H9 (cell line): Measurements from ENCODE around the gene CIT. TPM values are rescaled to one million over a fixed set of nuclear protein-coding genes. Genes with fewer than 3 reads are reported as not detected.

ENCODE experiments used
- DNase-seq: peaks from one replicate; pipeline ENCODE4 v3.0.0-alpha.2; 2017
- H2AFZ ChIP-seq: one replicate; pipeline ENCODE4 v1.6.1; 2013; ENCODE audit warnings: mild to moderate bottlenecking, low read length, control low read depth, moderate library complexity
- H2AK5ac ChIP-seq: 2 replicates; pipeline ENCODE4 v1.6.1; 2013; ENCODE audit warnings: low read length, control low read depth, mixed read lengths; ENCODE audit not compliant: insufficient read length
- H2BK120ac ChIP-seq: one replicate; pipeline ENCODE4 v1.6.1; 2013; ENCODE audit warnings: low read depth, mild to moderate bottlenecking, low read length, control low read depth, inconsistent platforms; ENCODE audit not compliant: poor library complexity, severe bottlenecking
- H2BK12ac ChIP-seq: 2 replicates; pipeline ENCODE4 v1.6.1; 2013; ENCODE audit warnings: low read length, control low read depth, mixed read lengths, low read depth; ENCODE audit not compliant: insufficient read length
- H2BK15ac ChIP-seq: 2 replicates; pipeline ENCODE4 v1.6.1; 2013; ENCODE audit warnings: low read depth, low read length, control low read depth
- H2BK20ac ChIP-seq: one replicate; pipeline ENCODE4 v1.6.1; 2013; ENCODE audit warnings: low read depth, mild to moderate bottlenecking, low read length, control low read depth, inconsistent platforms; ENCODE audit not compliant: poor library complexity, severe bottlenecking
- H2BK5ac ChIP-seq: 2 replicates; pipeline ENCODE4 v1.6.1; 2013; ENCODE audit warnings: low read length, control low read depth, mixed read lengths; ENCODE audit not compliant: insufficient read length
- H3K14ac ChIP-seq: 2 replicates; pipeline ENCODE4 v1.6.1; 2013; ENCODE audit warnings: low read length, control low read depth; ENCODE audit not compliant: insufficient read depth
- H3K18ac ChIP-seq: 2 replicates; pipeline ENCODE4 v1.6.1; 2013; ENCODE audit warnings: low read depth, mild to moderate bottlenecking, mixed read lengths, low read length, control low read depth; ENCODE audit not compliant: insufficient read length
- H3K23ac ChIP-seq: 2 replicates; pipeline ENCODE4 v1.6.1; 2013; ENCODE audit warnings: low read length, control low read depth, mixed read lengths, low read depth; ENCODE audit not compliant: insufficient read length
- H3K23me2 ChIP-seq: 2 replicates; pipeline ENCODE4 v1.6.1; 2013; ENCODE audit warnings: low read depth, mild to moderate bottlenecking, mixed read lengths, low read length, control low read depth; ENCODE audit not compliant: insufficient read length, poor library complexity, severe bottlenecking
- H3K27ac ChIP-seq: 2 replicates; pipeline ENCODE4 v1.5.1; 2013; ENCODE audit warnings: low read length, control low read depth, mixed read lengths, low read depth; ENCODE audit not compliant: insufficient read length
- H3K27me3 ChIP-seq: 2 replicates; pipeline ENCODE4 v1.6.1; 2013; ENCODE audit warnings: low read length, control low read depth, inconsistent platforms; ENCODE audit not compliant: insufficient read depth
- H3K4ac ChIP-seq: 2 replicates; pipeline ENCODE4 v1.6.1; 2013; ENCODE audit warnings: low read depth, mild to moderate bottlenecking, control low read depth, inconsistent platforms, low read length, moderate library complexity
- H3K4me1 ChIP-seq: 2 replicates; pipeline ENCODE4 v1.6.1; 2013; ENCODE audit warnings: low read length, control low read depth, inconsistent platforms; ENCODE audit not compliant: insufficient read depth
- H3K4me2 ChIP-seq: 2 replicates; pipeline ENCODE4 v1.6.1; 2013; ENCODE audit warnings: low read length, control low read depth, mixed read lengths; ENCODE audit not compliant: insufficient read length, insufficient read depth
- H3K56ac ChIP-seq: 2 replicates; pipeline ENCODE4 v1.6.1; 2013; ENCODE audit warnings: low read depth, mild to moderate bottlenecking, mixed read lengths, low read length, control low read depth; ENCODE audit not compliant: insufficient read length
- H3K79me1 ChIP-seq: 2 replicates; pipeline ENCODE4 v1.6.1; 2013; ENCODE audit warnings: low read depth, mild to moderate bottlenecking, moderate library complexity, low read length, control low read depth, inconsistent platforms; ENCODE audit not compliant: insufficient read depth, poor library complexity, severe bottlenecking
- H3K79me2 ChIP-seq: 2 replicates; pipeline ENCODE4 v1.6.1; 2013; ENCODE audit warnings: low read length, control low read depth, inconsistent platforms; ENCODE audit not compliant: insufficient read depth
- H3K9ac ChIP-seq: 2 replicates; pipeline ENCODE4 v1.6.1; 2013; ENCODE audit warnings: low read length, control low read depth, mixed read lengths; ENCODE audit not compliant: insufficient read length; ENCODE audit errors: extremely low read depth
- H3K9me3 ChIP-seq: one replicate; pipeline ENCODE4 v1.6.1; 2013; ENCODE audit warnings: low read depth, low read length, inconsistent platforms; ENCODE audit not compliant: control insufficient read depth
- H3T11ph ChIP-seq: one replicate; pipeline ENCODE4 v1.6.1; 2013; ENCODE audit warnings: mild to moderate bottlenecking, low read length, control low read depth, inconsistent platforms
- H4K20me1 ChIP-seq: one replicate; pipeline ENCODE4 v1.6.1; 2013; ENCODE audit not compliant: control insufficient read depth, insufficient read length, insufficient read depth
- H4K5ac ChIP-seq: 2 replicates; pipeline ENCODE4 v1.6.1; 2013; ENCODE audit warnings: low read depth, mild to moderate bottlenecking, mixed read lengths, low read length, control low read depth; ENCODE audit not compliant: insufficient read length
- H4K8ac ChIP-seq: replicated peaks from 2 replicates; pipeline ENCODE4 v1.6.1; 2013; ENCODE audit warnings: low read length, control low read depth, mixed read lengths, low read depth; ENCODE audit not compliant: insufficient read length
- H4K91ac ChIP-seq: 2 replicates; pipeline ENCODE4 v1.6.1; 2013; ENCODE audit warnings: low read depth, mild to moderate bottlenecking, moderate library complexity, mixed read lengths, low read length, control low read depth; ENCODE audit not compliant: insufficient read length
- H3K27ac Mint-ChIP-seq, 3 experiments: 2 replicates in 2 of 3; 3 replicates in 1 of 3; pipeline ENCODE4 v1.8.0; 2020 to 2021; ENCODE audit warnings: mixed read lengths in 3 of 3, mild to moderate bottlenecking in 1 of 3, moderate library complexity in 1 of 3
- H3K27me3 Mint-ChIP-seq: 2 replicates; pipeline ENCODE4 v1.8.0; 2021; ENCODE audit warnings: low read depth, mild to moderate bottlenecking, moderate library complexity, mixed read lengths
- H3K36me3 Mint-ChIP-seq, 3 experiments: 2 replicates in 2 of 3; 3 replicates in 1 of 3; pipeline ENCODE4 v1.8.0; 2020 to 2021; ENCODE audit warnings: low read depth in 3 of 3, mixed read lengths in 3 of 3; ENCODE audit not compliant: insufficient read depth in 1 of 3
- H3K4me1 Mint-ChIP-seq, 2 experiments: 2 replicates each; pipeline ENCODE4 v1.8.0; 2020; ENCODE audit warnings: mixed read lengths in 2 of 2
- H3K4me3 Mint-ChIP-seq, 2 experiments: 2 replicates in 1 of 2; 3 replicates in 1 of 2; pipeline ENCODE4 v1.8.0; 2020 to 2021; ENCODE audit warnings: mild to moderate bottlenecking in 2 of 2, mixed read lengths in 2 of 2, moderate library complexity in 1 of 2
- H3K9me3 Mint-ChIP-seq, 2 experiments: 2 replicates in 1 of 2; 3 replicates in 1 of 2; pipeline ENCODE4 v1.8.0; 2020; ENCODE audit warnings: mild to moderate bottlenecking in 2 of 2, mixed read lengths in 2 of 2, moderate library complexity in 1 of 2
- CTCF ChIP-seq: fragments of 200-600 bp; sonication (generic); conservative IDR thresholded peaks from 3 replicates; pipeline ENCODE4 v1.8.0; 2021; ENCODE audit warnings: antibody characterized with exemption, mild to moderate bottlenecking
- WGBS: extraction: QIAGEN DNeasy Blood & Tissue Kit; methylation state at CpG from one replicate; pipeline ENCODE4 v1.1.7; 2013; ENCODE audit warnings: missing lambda C conversion rate, low lambda C conversion rate, mixed read lengths; ENCODE audit not compliant: insufficient read length; ENCODE audit errors: extremely low coverage; 5-methylcytosine and 5-hydroxymethylcytosine counted together
- total RNA-seq: library from RNA; stranded (reverse); gene quantifications from 2 replicates; pipeline ENCODE4 v1.2.1, GENCODE V29; 2021

The CIT gene
- total RNA-seq, 1 experiment from 2014 or later: 55.3 TPM

- Histone ChIP-seq H3K79me1 (no peaks in the 10 kb centered on the region), H4K8ac (no peak overlapping the region), H2BK20ac (no peak overlapping the region), H3K18ac (no peak overlapping the region), H4K20me1 (no peaks in the 10 kb centered on the region), H3K79me2 (no peaks in the 10 kb centered on the region), H2BK5ac (no peak overlapping the region), H3K4me2 (no peak overlapping the region), H3K9me3 (no peaks in the 10 kb centered on the region), H3K23ac (no peak overlapping the region), H3K4ac (no peak overlapping the region), H2AK5ac (no peak overlapping the region), H3K4me1 (no peaks in the 10 kb centered on the region), H4K91ac (no peak overlapping the region), H3K27me3 (no peaks in the 10 kb centered on the region), H3K56ac (no peak overlapping the region), H4K5ac (no peak overlapping the region), H3K23me2 (no peaks in the 10 kb centered on the region), H3T11ph (no peak overlapping the region), H2AFZ (no peak overlapping the region), H3K14ac (no peak overlapping the region), H2BK120ac (no peak overlapping the region), H2BK12ac (no peak overlapping the region), H3K9ac (no peak overlapping the region), H2BK15ac (no peak overlapping the region), H3K27ac (no peak overlapping the region)
- Mint-ChIP-seq H3K4me3 (no peak overlapping the region), H3K36me3 (peaks cover 17 to 71% (median 56%) of the 10 kb centered on the region in 3 experiments; a peak in 5 of 7 replicates), H3K27ac (no peak overlapping the region; a peak in 1 of 7 replicates), H3K4me1 (no peaks in the 10 kb centered on the region), H3K9me3 (no peaks in the 10 kb centered on the region), H3K27me3 (no peaks in the 10 kb centered on the region)
- WGBS: no CpG with 5 or more reads among the region's 6 CpGs
- no peak for DNase-seq
- TF ChIP-seq CTCF: no peak
Measured at GRCh38 chr12:119826661-119827445, 50.3 kb downstream of the CIT start.
